ENCODE data around the gene GNAL.

Gene GNAL

GRCh38 chr18:11739893-11740292 is 50.8 kb downstream of the GNAL start:
- H3K36me3 ChIP-seq (ENCODE audit: control insufficient read depth in 2 of 2, insufficient read depth in 1 of 2, low read length in 2 of 2): no peaks in the 10 kb centered on the region
- H3K4me1 ChIP-seq (ENCODE audit: control insufficient read depth, insufficient read depth, low read length): no peaks in the 10 kb centered on the region
- H3K27ac ChIP-seq (ENCODE audit: extremely low read depth, low read depth, low read length): no peak overlapping the region
- POLR2A ChIA-PET: no interaction called here
- CTCF ChIA-PET: interaction anchor here (0.8 to 4.4 kb wide), 10 partner anchors 9 to 299 kb away, joined by 3 to 38 read pairs (median 4); no protein-coding TSS in a partner anchor
- H3K4me3 ChIP-seq (ENCODE audit: low read depth, low read length): no peak overlapping the region
- TF ChIP-seq ZNF423 (tag by site-specific recombination; IDR thresholded peaks at IDR 0.05) (no peak), ZSCAN18 (tag by site-specific recombination; IDR thresholded peaks at IDR 0.05) (no peak), ZBTB1 (tag by site-specific recombination; IDR thresholded peaks at IDR 0.05) (no peak), ZNF596 (tag by site-specific recombination; IDR thresholded peaks at IDR 0.05) (no peak), ZNF791 (tag by site-specific recombination; IDR thresholded peaks at IDR 0.05) (no peak), GLIS2 (tag by site-specific recombination; IDR thresholded peaks at IDR 0.05) (no peak), ZNF792 (tag by site-specific recombination; IDR thresholded peaks at IDR 0.05) (no peak), ZBTB44 (tag by site-specific recombination; IDR thresholded peaks at IDR 0.05) (no peak), SALL2 (tag by site-specific recombination; IDR thresholded peaks at IDR 0.05; ENCODE audit: borderline replicate concordance) (no peak), HOXD13 (CRISPR knock-in tag; IDR thresholded peaks at IDR 0.05; ENCODE audit: borderline replicate concordance) (no peak), ZNF473 (tag by site-specific recombination; IDR thresholded peaks at IDR 0.05) (no peak), ZBTB11 (tag by site-specific recombination; conservative IDR thresholded peaks at IDR 0.05; ENCODE audit: low read depth) (no peak)
- H3K9me3 ChIP-seq (ENCODE audit: control insufficient read depth, insufficient read depth, low read depth, low read length): no peaks in the 10 kb centered on the region

- TF ChIP-seq ATF2 (tag by site-specific recombination; IDR thresholded peaks at IDR 0.05; ENCODE audit: low read depth) (no peak), ZBTB21 (tag by site-specific recombination; IDR thresholded peaks at IDR 0.05) (no peak), ZNF830 (tag by site-specific recombination; IDR thresholded peaks at IDR 0.05; ENCODE audit: low read depth) (no peak), INSM2 (tag by site-specific recombination; IDR thresholded peaks at IDR 0.05) (no peak), ZNF366 (tag by site-specific recombination; conservative IDR thresholded peaks at IDR 0.05) (no peak)
- POLR2A ChIA-PET: no interaction called here
- CTCF ChIA-PET: interaction anchor here (0.6 to 6.2 kb wide), 14 partner anchors 8 to 560 kb away, joined by 3 to 52 read pairs (median 4); partner anchors contain the start of gene CHMP1B
Measured at GRCh38 chr18:11740461-11740860, 51.4 kb downstream of the GNAL start.

More at GRCh38 chr18:11740461-11740860, 51.4 kb downstream of the GNAL start:
- Histone ChIP-seq H3K27ac (ENCODE audit: extremely low read depth, low read depth, low read length) (no peak overlapping the region), H3K9me3 (ENCODE audit: control insufficient read depth, insufficient read depth, low read depth, low read length) (no peaks in the 10 kb centered on the region), H3K4me3 (ENCODE audit: low read depth, low read length) (no peak overlapping the region), H3K36me3 (ENCODE audit: control insufficient read depth in 2 of 2, insufficient read depth in 1 of 2, low read length in 2 of 2) (no peaks in the 10 kb centered on the region), H3K4me1 (ENCODE audit: control insufficient read depth, insufficient read depth, low read length) (no peaks in the 10 kb centered on the region)

All from HEK293 (cell line).